ENCODE data around the gene SYTL1. TPM values are rescaled to one million over a fixed set of nuclear protein-coding genes. Genes with fewer than 3 reads are reported as not detected.
A peak's percentile ranks its signal among the peaks of the same experiment; 100 is the strongest.

SYTL1 gene
- total and polyA plus RNA-seq, 9 of the 15 experiments (the other 6 are each of a cell fraction or from before 2014, with no cell fraction given) = 0.04 to 9.3 (median 1.7) TPM

DNA sequence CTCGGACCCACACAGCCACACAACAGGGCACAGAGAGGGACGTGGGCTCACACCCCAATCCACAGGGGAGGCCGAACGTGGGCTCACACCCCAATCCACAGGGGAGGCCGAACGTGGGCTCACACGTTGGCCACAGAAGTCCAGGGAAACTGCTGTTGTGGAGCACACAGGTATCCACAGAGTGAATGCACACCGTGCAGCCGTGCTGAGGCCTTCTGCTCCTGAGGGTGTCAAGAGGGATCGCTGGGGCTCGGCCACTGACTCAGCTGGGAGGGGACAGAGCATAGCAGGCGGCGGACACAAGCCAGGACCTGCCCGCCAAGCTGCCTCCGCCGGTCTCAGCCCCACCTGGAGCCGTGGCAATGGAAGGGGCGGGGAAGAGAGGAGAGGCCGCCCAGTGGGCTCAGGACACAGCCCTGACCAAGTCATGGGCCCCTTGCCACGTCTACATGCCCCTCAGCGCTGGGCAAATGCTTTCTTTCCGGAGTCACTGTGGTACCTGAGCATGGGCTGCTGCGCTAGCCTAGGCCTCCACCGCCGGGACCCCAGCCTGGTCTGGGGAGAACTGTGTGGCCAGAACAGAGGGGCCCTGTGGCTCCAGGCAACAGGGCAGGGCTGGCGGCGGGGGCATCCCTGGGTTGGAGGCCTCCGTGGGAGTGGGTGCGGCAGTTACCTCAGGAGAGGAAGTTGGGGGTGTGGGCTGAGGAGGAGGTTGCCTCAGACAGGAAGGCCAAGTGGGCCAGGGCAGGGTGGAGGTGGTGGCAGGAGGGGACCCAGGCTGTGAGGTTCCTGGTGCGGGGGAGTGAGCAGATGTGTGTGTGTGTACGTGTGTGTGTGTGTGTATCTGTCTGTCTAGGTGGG, 1.2 kb downstream of the SYTL1 start (continued):
- TF ChIP-seq, protein P1, sequence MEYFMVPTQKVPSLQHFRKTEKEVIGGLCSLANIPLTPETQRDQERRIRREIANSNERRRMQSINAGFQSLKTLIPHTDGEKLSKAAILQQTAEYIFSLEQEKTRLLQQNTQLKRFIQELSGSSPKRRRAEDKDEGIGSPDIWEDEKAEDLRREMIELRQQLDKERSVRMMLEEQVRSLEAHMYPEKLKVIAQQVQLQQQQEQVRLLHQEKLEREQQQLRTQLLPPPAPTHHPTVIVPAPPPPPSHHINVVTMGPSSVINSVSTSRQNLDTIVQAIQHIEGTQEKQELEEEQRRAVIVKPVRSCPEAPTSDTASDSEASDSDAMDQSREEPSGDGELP (CRISPR knock-in tag; IDR thresholded peaks at IDR 0.05; ENCODE audit: borderline replicate concordance) = peak; percentile 83
- TF ChIP-seq ZNF699 (CRISPR knock-in tag; IDR thresholded peaks at IDR 0.05; ENCODE audit: insufficient replicate concordance) = no peak
- no peak for TF ChIP-seq SMC3 (conservative IDR thresholded peaks at IDR 0.05; ENCODE audit: insufficient read depth, low read depth, low read length)
- no peak for TF ChIP-seq BCOR (IDR thresholded peaks at IDR 0.05)
- TF ChIP-seq POLR2AphosphoS2 (IDR thresholded peaks at IDR 0.05; ENCODE audit: low read length) = no peak
- TF ChIP-seq ZC3H8 (IDR thresholded peaks at IDR 0.05) = no peak
- no peak for TF ChIP-seq ZNF384 (IDR thresholded peaks at IDR 0.05; ENCODE audit: low read depth, low read length)
- peak; percentile 19 for TF ChIP-seq PHF20 (IDR thresholded peaks at IDR 0.05; ENCODE audit: partially characterized antibody)
- TF ChIP-seq ARID1B (IDR thresholded peaks at IDR 0.05) = peak; percentile 62
- 0 out of 2 replicates have a peak, but pooled peaks have one; percentile 33 for TF ChIP-seq FOSL1 (tag; conservative IDR thresholded peaks at IDR 0.05)
- TF ChIP-seq FIP1L1 (IDR thresholded peaks at IDR 0.05; ENCODE audit: low read depth, low read length, poor library complexity, severe bottlenecking) = no peak
- TF ChIP-seq JUND (IDR thresholded peaks at IDR 0.05; ENCODE audit: borderline replicate concordance, low read depth, low read length) = no peak
- no peak for TF ChIP-seq JUND (tag; IDR thresholded peaks at IDR 0.05; ENCODE audit: borderline replicate concordance, low read depth, low read length)
- TF ChIP-seq, protein P2, sequence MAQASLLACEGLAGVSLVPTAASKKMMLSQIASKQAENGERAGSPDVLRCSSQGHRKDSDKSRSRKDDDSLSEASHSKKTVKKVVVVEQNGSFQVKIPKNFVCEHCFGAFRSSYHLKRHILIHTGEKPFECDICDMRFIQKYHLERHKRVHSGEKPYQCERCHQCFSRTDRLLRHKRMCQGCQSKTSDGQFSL (CRISPR knock-in tag; IDR thresholded peaks at IDR 0.05) = peak; percentile 82
- TF ChIP-seq, protein P2 (tag; IDR thresholded peaks at IDR 0.05) = no peak
- TF ChIP-seq MBD2 (IDR thresholded peaks at IDR 0.05; ENCODE audit: borderline replicate concordance, low read depth) = no peak
- no peak for TF ChIP-seq PHB2 (IDR thresholded peaks at IDR 0.05; ENCODE audit: low read depth)
- TF ChIP-seq YY1 (IDR thresholded peaks at IDR 0.05; ENCODE audit: borderline replicate concordance in 1 of 3, control insufficient read depth in 1 of 3, extremely low read depth in 1 of 3, insufficient read depth in 3 of 3, insufficient read length in 1 of 3, insufficient replicate concordance in 2 of 3, low read depth in 1 of 3, low read length in 2 of 3) = no peak
- TF ChIP-seq, protein P3, sequence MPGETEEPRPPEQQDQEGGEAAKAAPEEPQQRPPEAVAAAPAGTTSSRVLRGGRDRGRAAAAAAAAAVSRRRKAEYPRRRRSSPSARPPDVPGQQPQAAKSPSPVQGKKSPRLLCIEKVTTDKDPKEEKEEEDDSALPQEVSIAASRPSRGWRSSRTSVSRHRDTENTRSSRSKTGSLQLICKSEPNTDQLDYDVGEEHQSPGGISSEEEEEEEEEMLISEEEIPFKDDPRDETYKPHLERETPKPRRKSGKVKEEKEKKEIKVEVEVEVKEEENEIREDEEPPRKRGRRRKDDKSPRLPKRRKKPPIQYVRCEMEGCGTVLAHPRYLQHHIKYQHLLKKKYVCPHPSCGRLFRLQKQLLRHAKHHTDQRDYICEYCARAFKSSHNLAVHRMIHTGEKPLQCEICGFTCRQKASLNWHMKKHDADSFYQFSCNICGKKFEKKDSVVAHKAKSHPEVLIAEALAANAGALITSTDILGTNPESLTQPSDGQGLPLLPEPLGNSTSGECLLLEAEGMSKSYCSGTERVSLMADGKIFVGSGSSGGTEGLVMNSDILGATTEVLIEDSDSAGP (CRISPR knock-in tag; IDR thresholded peaks at IDR 0.05) = peak; percentile 79
- no peak for TF ChIP-seq SIRT6 (IDR thresholded peaks at IDR 0.05; ENCODE audit: low read depth, low read length)
- TF ChIP-seq, protein P4, sequence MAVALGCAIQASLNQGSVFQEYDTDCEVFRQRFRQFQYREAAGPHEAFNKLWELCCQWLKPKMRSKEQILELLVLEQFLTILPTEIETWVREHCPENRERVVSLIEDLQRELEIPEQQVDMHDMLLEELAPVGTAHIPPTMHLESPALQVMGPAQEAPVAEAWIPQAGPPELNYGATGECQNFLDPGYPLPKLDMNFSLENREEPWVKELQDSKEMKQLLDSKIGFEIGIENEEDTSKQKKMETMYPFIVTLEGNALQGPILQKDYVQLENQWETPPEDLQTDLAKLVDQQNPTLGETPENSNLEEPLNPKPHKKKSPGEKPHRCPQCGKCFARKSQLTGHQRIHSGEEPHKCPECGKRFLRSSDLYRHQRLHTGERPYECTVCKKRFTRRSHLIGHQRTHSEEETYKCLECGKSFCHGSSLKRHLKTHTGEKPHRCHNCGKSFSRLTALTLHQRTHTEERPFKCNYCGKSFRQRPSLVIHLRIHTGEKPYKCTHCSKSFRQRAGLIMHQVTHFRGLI (CRISPR knock-in tag; IDR thresholded peaks at IDR 0.05) = no peak
- TF ChIP-seq COPS2 (conservative IDR thresholded peaks at IDR 0.05) = no peak
- TF ChIP-seq POLR2H (tag; IDR thresholded peaks at IDR 0.05; ENCODE audit: low read depth) = no peak
- TF ChIP-seq GTF2F1 (IDR thresholded peaks at IDR 0.05; ENCODE audit: low read depth, low read length) = no peak

All from K562 (cell line).